GM19328 (cell line): ENCODE data around the gene ACACA.

Experiments used
- ATAC-seq: cut with Tn5 transposase; IDR thresholded peaks from one replicate; pipeline ENCODE4 v1.9.1; 2021; ENCODE audit warnings: mild to moderate bottlenecking, moderate library complexity; ENCODE audit not compliant: unreplicated experiment

The ACACA gene

GRCh38 chr17:37109731-37110710 is 296.6 kb downstream of the ACACA start:
- ATAC-seq: no peak

- no peak for ATAC-seq
These were observed 297.5 kb downstream of the ACACA start for GRCh38 chr17:37109106-37109505.

DNA sequence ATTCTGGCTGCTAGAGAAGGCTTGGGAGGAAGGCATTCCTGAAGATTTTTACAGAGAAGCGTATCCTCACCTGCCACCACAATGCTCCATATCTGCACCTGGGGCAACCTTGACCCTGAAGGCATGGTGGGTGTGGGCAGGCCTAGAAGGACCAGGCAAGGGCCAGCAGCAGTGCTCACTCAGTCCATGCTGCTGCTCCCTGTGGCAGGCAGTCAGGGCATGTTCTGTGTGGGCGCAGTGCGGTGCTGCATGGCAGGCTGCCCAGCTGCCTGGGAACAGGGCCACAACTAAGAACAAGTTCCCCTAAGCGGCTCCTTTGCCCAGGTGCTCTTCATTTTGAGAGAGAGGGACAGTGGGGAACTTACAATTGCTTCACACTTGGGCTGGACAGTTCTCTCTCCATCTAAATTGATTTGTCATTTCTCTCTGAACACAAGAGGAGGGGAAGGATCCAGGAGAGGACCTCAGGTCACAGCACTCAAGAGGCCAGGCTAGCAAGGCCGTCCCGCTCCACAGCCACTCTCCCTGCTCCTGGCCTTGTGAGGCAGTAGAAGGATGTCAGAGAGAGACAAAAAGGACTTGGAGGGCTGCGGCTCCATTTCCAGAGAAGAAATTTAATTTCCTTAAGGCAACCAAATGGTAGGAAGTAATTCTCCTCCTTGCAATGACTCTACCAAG is 299.1 kb downstream of the ACACA start:
- no peak for ATAC-seq

DNA sequence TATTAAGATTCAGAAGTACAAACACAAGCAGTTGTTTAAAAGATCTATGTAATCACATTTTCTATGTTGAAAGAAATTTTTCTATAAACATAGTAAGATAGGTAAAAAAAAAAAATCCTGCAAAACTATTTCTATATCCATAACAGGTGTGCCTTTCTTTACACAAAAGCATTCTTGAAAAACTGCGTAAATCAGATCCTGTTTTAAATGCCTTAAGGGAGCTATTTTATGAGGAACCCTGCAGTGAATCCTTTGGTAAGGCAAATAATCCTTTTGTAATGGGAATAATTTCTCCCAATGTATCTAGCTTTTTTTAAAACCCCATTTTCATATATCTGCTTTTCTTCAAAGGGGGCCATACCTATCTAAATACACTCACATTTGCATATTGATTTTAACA is 300.6 kb downstream of the ACACA start:
- ATAC-seq: no peak

- no peak for ATAC-seq
These were observed 303.4 kb downstream of the ACACA start for GRCh38 chr17:37103231-37103630.

GRCh38 chr17:37101306-37101705 is 305.3 kb downstream of the ACACA start:
- ATAC-seq: no peak

GRCh38 chr17:37100231-37100630 is 306.4 kb downstream of the ACACA start:
- ATAC-seq: no peak

- ATAC-seq: no peak
These were observed 307.5 kb downstream of the ACACA start for GRCh38 chr17:37098910-37099664.

GRCh38 chr17:37098152-37098551 is 308.5 kb downstream of the ACACA start:
- ATAC-seq: no peak

- ATAC-seq: no peak
These were observed 309.5 kb downstream of the ACACA start for GRCh38 chr17:37097154-37097553.

DNA sequence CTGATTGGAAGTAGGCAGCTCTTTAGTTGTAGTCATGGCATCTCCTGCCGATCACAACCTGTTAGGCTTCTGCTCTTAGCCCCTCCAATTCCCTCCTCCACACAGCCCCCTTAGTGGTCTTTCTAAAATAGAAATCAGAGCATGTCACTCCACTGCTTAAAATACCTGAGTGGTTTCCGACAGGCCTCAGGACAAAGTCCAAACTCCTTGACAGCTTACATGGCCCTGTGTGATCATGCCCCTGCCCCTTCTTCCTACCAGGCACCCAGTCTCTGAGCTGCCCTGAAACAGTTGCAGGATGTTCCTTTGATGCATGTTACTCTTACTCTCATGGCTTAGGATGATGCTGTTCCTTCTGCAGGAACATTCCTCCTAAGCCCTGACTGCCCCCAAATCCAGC is 310.6 kb downstream of the ACACA start:
- no peak for ATAC-seq

- no peak for ATAC-seq
These were observed 312.2 kb downstream of the ACACA start for GRCh38 chr17:37094391-37094790.

GRCh38 chr17:37092701-37093100 is 313.9 kb downstream of the ACACA start:
- no peak for ATAC-seq

- no peak for ATAC-seq
These were observed 314.6 kb downstream of the ACACA start for GRCh38 chr17:37092071-37092470.

GRCh38 chr17:37090941-37091340 is 315.7 kb downstream of the ACACA start:
- ATAC-seq: no peak

DNA sequence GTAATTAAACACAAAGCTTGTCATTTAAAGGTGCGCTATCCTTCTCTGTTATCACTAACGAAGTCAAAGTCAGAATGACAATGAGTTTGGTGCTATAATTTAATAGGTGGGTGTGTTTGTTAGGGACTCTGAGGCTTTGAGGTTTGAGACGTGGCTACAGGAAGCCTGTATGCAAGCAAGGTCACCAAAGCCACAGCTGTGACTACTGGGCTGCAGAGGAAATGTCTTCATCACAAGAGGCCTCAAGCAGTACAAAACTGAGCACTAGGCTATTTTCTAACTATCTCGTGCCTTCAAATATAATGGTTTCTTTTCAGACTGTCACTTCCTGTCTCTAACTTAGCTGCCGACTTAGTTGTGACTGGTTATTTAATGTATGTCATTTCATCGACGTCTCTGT is 316.7 kb downstream of the ACACA start:
- ATAC-seq: no peak

DNA sequence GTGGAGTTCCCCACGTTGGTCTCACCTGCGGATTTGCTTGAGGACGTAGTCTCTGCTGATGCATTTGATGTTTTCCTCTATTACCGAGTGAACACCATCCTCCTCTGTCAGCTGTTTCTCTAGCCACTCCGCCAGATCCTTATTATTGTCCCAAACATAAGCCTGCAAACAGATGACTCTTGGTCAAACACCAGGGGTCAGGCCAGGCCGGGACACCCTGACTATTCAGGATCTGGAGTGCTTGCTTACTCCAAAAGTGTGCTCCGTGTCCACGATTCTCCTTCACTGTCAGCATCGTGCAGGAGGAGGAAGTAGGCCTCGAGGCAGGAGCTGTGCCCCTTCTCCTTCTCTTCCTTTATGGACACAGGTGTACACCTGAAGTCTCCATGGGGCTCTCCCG is 317.7 kb downstream of the ACACA start:
- no peak for ATAC-seq

DNA sequence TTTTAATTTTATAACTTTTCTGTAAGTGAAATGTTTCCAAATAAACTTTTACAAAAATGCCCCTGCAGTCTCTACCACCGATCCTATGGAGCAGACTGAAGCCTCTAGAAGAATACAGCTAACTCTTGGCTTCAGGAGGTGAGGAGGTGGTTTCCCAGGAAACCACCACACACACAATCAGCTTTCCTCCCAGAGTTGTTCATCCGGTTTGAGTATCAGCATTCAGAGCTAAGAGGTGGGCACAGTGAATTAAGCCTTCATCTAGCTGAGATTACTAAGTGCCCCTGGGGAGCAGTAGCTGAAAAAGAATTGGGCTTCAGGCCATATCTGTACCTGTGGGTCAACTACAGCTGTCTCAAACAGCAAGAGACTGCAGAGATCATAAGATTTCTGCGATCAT is 318.2 kb downstream of the ACACA start:
- ATAC-seq: no peak

DNA sequence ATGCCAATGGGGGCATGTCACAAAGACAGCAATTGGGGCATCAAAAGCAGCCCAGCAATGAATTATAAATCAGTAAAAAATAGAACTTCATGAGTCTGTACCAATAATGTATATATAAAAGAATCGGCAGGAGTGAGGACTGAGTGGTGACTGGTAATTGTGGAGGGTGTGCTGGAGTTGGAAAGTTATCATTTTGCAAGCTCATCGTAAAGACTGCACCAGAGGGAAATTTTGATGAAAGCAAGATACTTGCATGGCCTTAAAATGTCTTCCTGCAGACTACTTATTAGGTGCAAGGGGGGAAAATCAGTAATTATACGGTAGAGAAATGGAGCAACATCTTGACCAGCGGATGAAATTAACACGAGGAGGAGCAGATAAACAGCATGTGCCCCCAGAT is 319.0 kb downstream of the ACACA start:
- ATAC-seq: no peak

DNA sequence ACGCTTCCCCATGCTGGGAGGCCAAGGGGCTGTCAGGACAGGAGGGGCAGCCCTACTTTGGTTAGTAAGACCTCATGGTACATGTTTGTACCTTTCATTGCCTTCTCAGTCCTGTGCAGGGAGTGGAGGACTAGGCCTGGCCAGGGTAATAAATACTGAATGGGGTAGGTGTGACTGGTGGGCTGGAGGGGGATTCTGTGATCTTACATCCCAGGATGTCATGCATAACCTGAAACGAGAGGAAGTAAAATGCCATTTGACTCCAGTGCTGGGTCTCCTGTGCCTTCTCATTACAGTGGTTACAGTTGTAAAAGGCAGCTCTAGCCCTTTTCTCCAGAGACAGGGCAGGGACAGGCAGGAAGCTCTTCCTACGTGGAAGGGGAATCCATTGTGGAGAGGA is 319.7 kb downstream of the ACACA start:
- ATAC-seq: no peak

DNA sequence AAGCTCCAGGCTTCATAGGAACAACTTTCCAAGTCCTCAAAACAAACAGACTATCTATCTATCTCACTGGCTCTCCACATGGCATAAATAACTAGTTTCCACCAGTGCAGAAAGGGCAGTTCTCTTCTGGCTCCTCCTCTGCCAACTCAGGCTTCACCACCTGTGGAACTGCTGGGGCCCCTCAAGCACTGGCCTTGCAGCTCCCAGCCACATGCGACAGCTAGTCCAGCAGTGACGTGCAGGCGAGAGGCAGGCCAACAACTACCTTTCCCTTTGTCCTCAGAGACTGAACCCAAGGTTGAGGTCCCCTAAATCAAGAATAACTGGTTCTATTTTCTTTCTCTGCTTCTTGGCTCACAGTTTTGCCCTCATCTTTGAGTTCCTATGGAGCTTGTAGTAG is 320.3 kb downstream of the ACACA start:
- ATAC-seq: no peak
